ENCODE data around the gene SCGB1C1. TPM values are rescaled to one million over a fixed set of nuclear protein-coding genes. Genes with fewer than 3 reads are reported as not detected.

SCGB1C1 gene
- total RNA-seq, 1 donor from 2014 or later = not detected

GRCh38 chr11:205221-206001, 12.5 kb downstream of the SCGB1C1 start:
- DNase-seq (ENCODE audit: low spot score) = no peak

GRCh38 chr11:206002-206384, 13.1 kb downstream of the SCGB1C1 start:
- no peak for DNase-seq (ENCODE audit: low spot score)

- no peak for DNase-seq (ENCODE audit: low spot score)
These were observed 13.8 kb downstream of the SCGB1C1 start for GRCh38 chr11:206526-207207.

- DNase-seq (ENCODE audit: low spot score) = peak; percentile 98
These were observed 14.5 kb downstream of the SCGB1C1 start, which contains the start of the genes BET1L and RIC8A for GRCh38 chr11:207208-207862. Gene BET1L, minus strand, starts transcription at chr11:207399. Its CDS starts 78 bp downstream, at chr11:207321. Gene RIC8A, plus strand, starts transcription at chr11:207708. Its CDS starts 1,147 bp downstream, at chr11:208855.

- peak; percentile 65 for DNase-seq (ENCODE audit: low spot score)
These were observed 14.9 kb downstream of the SCGB1C1 start for GRCh38 chr11:207863-208180.

- DNase-seq (ENCODE audit: low spot score) = peak; percentile 87
These were observed 15.5 kb downstream of the SCGB1C1 start for GRCh38 chr11:208181-208916.

GRCh38 chr11:208917-209260, 16.0 kb downstream of the SCGB1C1 start:
- DNase-seq (ENCODE audit: low spot score) = no peak

- no peak for DNase-seq (ENCODE audit: low spot score)
These were observed 16.6 kb downstream of the SCGB1C1 start for GRCh38 chr11:209275-210121.

- DNase-seq (ENCODE audit: low spot score) = no peak
These were observed 17.4 kb downstream of the SCGB1C1 start for GRCh38 chr11:210122-210802.

GRCh38 chr11:210803-211180, 17.9 kb downstream of the SCGB1C1 start:
- DNase-seq (ENCODE audit: low spot score) = no peak

- no peak for DNase-seq (ENCODE audit: low spot score)
These were observed 18.4 kb downstream of the SCGB1C1 start for GRCh38 chr11:211295-211694.

GRCh38 chr11:211741-212140, 18.9 kb downstream of the SCGB1C1 start:
- no peak for DNase-seq (ENCODE audit: low spot score)

GRCh38 chr11:212150-213100, 19.5 kb downstream of the SCGB1C1 start:
- DNase-seq (ENCODE audit: low spot score) = no peak

- no peak for DNase-seq (ENCODE audit: low spot score)
These were observed 20.2 kb downstream of the SCGB1C1 start for GRCh38 chr11:213111-213510.

- DNase-seq (ENCODE audit: low spot score) = no peak
These were observed 21.2 kb downstream of the SCGB1C1 start for GRCh38 chr11:214083-214482.

GRCh38 chr11:215581-216037, 22.7 kb downstream of the SCGB1C1 start:
- no peak for DNase-seq (ENCODE audit: low spot score)

- DNase-seq (ENCODE audit: low spot score) = no peak
These were observed 23.4 kb downstream of the SCGB1C1 start for GRCh38 chr11:216081-216974.

- no peak for DNase-seq (ENCODE audit: low spot score)
These were observed 24.8 kb downstream of the SCGB1C1 start for GRCh38 chr11:217704-218103.

Measured in ureter (tissue), 1 donor.